HEK293 (cell line): ENCODE measurements around the gene RIBC2.

ENCODE experiments used
- BCL11A ChIP-seq: fragments of 450-650 bp; formaldehyde crosslinking; IDR thresholded peaks from 2 replicates; pipeline ENCODE4 v1.5.1; 2016; ENCODE audit warnings: low read depth, missing biosample characterization, missing genetic modification characterization
- CTCF ChIP-seq: fragments of 450-650 bp; formaldehyde crosslinking; IDR thresholded peaks from 2 replicates; pipeline ENCODE4 v1.5.1; 2016; ENCODE audit warnings: missing biosample characterization, missing genetic modification characterization
- PBX3 ChIP-seq: sonication (generic); formaldehyde crosslinking; IDR thresholded peaks from 2 replicates; pipeline ENCODE4 v1.8.1; 2022; ENCODE audit warnings: mild to moderate bottlenecking, moderate library complexity, missing genetic modification reagents
- PRDM1 ChIP-seq: fragments of 450-650 bp; formaldehyde crosslinking; IDR thresholded peaks from 2 replicates; pipeline ENCODE4; 2016; ENCODE audit warnings: missing biosample characterization, missing genetic modification characterization
- ZBTB1 ChIP-seq: fragments of 450-650 bp; formaldehyde crosslinking; IDR thresholded peaks from 2 replicates; pipeline ENCODE4 v1.5.1; 2016; ENCODE audit warnings: missing biosample characterization, missing genetic modification characterization
- ZBTB10 ChIP-seq: fragments of 450-650 bp; formaldehyde crosslinking; IDR thresholded peaks from 2 replicates; pipeline ENCODE4 v1.5.1; 2016; ENCODE audit warnings: missing biosample characterization, missing genetic modification characterization
- ZBTB49 ChIP-seq: fragments of 450-650 bp; formaldehyde crosslinking; IDR thresholded peaks from 2 replicates; pipeline ENCODE4 v1.5.1; 2016; ENCODE audit warnings: missing biosample characterization, missing genetic modification characterization, low read depth
- ZNF140 ChIP-seq: fragments of 450-650 bp; formaldehyde crosslinking; IDR thresholded peaks from 2 replicates; pipeline ENCODE4 v1.5.1; 2016; ENCODE audit warnings: missing biosample characterization, missing genetic modification characterization

- TF ChIP-seq ZBTB1 (no peak), PRDM1 (no peak), ZNF140 (tag by site-specific recombination) (no peak), CTCF (tag by site-specific recombination) (no peak), PBX3 (CRISPR knock-in tag) (no peak), ZBTB49 (tag by site-specific recombination) (no peak), BCL11A (no peak), ZBTB10 (tag by site-specific recombination) (no peak)
Measured at GRCh38 chr22:45455621-45456020, 42.1 kb downstream of the RIBC2 start.
